ENCODE data around the gene NIPAL1. TPM values are rescaled to one million over a fixed set of nuclear protein-coding genes. Genes with fewer than 3 reads are reported as not detected.
"Not testable (repeated sequence)": the region's sequence is repeated elsewhere in the genome, so short reads cannot be mapped to it uniquely, and the experiment has no call there.

NIPAL1 gene
- polyA plus RNA-seq, 1 donor from 2014 or later: 0.85 TPM

- no peaks in the 10 kb centered on the region for H3K27me3 ChIP-seq (ENCODE audit: insufficient read depth, low read depth, low read length)
- no peaks in the 10 kb centered on the region for H4K20me1 ChIP-seq (ENCODE audit: insufficient read depth)
Observed at GRCh38 chr4:47996021-47996420, 20.6 kb upstream of the NIPAL1 start.

DNA sequence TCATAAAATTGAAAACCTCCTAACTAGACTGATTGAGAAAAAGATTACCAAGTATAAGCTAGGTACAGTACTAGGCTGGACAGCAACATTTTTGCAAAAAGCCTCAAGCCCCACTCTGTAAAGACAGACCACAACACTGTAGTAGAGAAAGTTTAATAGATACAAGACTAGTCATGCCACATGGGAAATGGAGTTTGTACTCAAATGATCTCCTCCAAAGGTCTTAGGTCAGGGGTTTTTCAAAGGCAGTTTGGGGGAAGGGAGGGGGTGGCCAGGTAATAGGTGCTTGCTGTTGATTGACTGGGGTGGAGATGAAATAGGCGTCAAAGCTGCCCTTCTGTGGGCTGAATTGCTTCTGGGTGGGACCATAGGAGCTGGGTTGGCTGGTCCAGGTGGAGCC is 14.3 kb upstream of the NIPAL1 start:
- Histone ChIP-seq H4K20me1 (ENCODE audit: insufficient read depth) (no peaks in the 10 kb centered on the region), H3K79me2 (replicated peaks; ENCODE audit: insufficient read depth, low read length) (no peaks in the 10 kb centered on the region), H3K27ac (ENCODE audit: low read length) (no peak overlapping the region), H3K9me3 (ENCODE audit: low read length) (peaks cover 4% of the 10 kb centered on the region), H3K4me2 (ENCODE audit: low read length) (no peak overlapping the region), H3K27me3 (ENCODE audit: insufficient read depth, low read depth, low read length) (no peaks in the 10 kb centered on the region), H2AFZ (ENCODE audit: low read depth, low read length) (no peak overlapping the region), H3K9ac (ENCODE audit: low read length) (no peak overlapping the region), H3K36me3 (ENCODE audit: insufficient read depth, low read length) (no peaks in the 10 kb centered on the region), H3F3A (ENCODE audit: insufficient read depth, low read length, poor library complexity, severe bottlenecking) (no peaks in the 10 kb centered on the region), H3K9me2 (ENCODE audit: insufficient read depth, low read length) (no peaks in the 10 kb centered on the region), H3K4me3 (ENCODE audit: low read length) (no peak overlapping the region)
- TF ChIP-seq EP300 (conservative IDR thresholded peaks at IDR 0.05; ENCODE audit: poor library complexity, severe bottlenecking): no peak
- no peak for TF ChIP-seq REST (IDR thresholded peaks at IDR 0.05; ENCODE audit: borderline replicate concordance)

More at GRCh38 chr4:47996021-47996420, 20.6 kb upstream of the NIPAL1 start:
- TF ChIP-seq REST (IDR thresholded peaks at IDR 0.05; ENCODE audit: borderline replicate concordance) (no peak), EZH2 (IDR thresholded peaks at IDR 0.05; ENCODE audit: borderline replicate concordance, insufficient read depth, low read length, poor library complexity, severe bottlenecking) (no peak)
- TF ChIP-seq, protein P1, sequence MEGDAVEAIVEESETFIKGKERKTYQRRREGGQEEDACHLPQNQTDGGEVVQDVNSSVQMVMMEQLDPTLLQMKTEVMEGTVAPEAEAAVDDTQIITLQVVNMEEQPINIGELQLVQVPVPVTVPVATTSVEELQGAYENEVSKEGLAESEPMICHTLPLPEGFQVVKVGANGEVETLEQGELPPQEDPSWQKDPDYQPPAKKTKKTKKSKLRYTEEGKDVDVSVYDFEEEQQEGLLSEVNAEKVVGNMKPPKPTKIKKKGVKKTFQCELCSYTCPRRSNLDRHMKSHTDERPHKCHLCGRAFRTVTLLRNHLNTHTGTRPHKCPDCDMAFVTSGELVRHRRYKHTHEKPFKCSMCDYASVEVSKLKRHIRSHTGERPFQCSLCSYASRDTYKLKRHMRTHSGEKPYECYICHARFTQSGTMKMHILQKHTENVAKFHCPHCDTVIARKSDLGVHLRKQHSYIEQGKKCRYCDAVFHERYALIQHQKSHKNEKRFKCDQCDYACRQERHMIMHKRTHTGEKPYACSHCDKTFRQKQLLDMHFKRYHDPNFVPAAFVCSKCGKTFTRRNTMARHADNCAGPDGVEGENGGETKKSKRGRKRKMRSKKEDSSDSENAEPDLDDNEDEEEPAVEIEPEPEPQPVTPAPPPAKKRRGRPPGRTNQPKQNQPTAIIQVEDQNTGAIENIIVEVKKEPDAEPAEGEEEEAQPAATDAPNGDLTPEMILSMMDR (IDR thresholded peaks at IDR 0.05; ENCODE audit: poor library complexity, severe bottlenecking): no peak
- no peaks in the 10 kb centered on the region for H3K79me2 ChIP-seq (replicated peaks; ENCODE audit: insufficient read depth, low read length)
- no peak overlapping the region for H3K4me3 ChIP-seq (ENCODE audit: low read length)
- no peaks in the 10 kb centered on the region for H3K36me3 ChIP-seq (ENCODE audit: insufficient read depth, low read length)
- peaks cover 4% of the 10 kb centered on the region for H3K9me3 ChIP-seq (ENCODE audit: low read length)
- H3K27ac ChIP-seq (ENCODE audit: low read length): no peak overlapping the region
- H3F3A ChIP-seq (ENCODE audit: insufficient read depth, low read length, poor library complexity, severe bottlenecking): no peaks in the 10 kb centered on the region
- no peak overlapping the region for H3K4me2 ChIP-seq (ENCODE audit: low read length)
- no peak overlapping the region for H2AFZ ChIP-seq (ENCODE audit: low read depth, low read length)
- no peak overlapping the region for H3K9ac ChIP-seq (ENCODE audit: low read length)
- H3K9me2 ChIP-seq (ENCODE audit: insufficient read depth, low read length): no peaks in the 10 kb centered on the region

- H2AFZ ChIP-seq (ENCODE audit: low read depth, low read length); H3K4me2 ChIP-seq (ENCODE audit: low read length); H3K4me3 ChIP-seq (ENCODE audit: low read length); H3K27ac ChIP-seq (ENCODE audit: low read length); H3K79me2 ChIP-seq (replicated peaks; ENCODE audit: insufficient read depth, low read length); H3F3A ChIP-seq (ENCODE audit: insufficient read depth, low read length, poor library complexity, severe bottlenecking); H4K20me1 ChIP-seq (ENCODE audit: insufficient read depth); H3K9me3 ChIP-seq (ENCODE audit: low read length); H3K9ac ChIP-seq (ENCODE audit: low read length); H3K27me3 ChIP-seq (ENCODE audit: insufficient read depth, low read depth, low read length); H3K36me3 ChIP-seq (ENCODE audit: insufficient read depth, low read length); H3K9me2 ChIP-seq (ENCODE audit: insufficient read depth, low read length): not testable (repeated sequence)
Observed at GRCh38 chr4:48003568-48003967, 13.0 kb upstream of the NIPAL1 start.

Data from neural cell (in vitro differentiated cells).